Mucosa of rectum (tissue), 2 donors: Measurements from ENCODE around the gene OSBPL2.

Experiments
- H3K27ac ChIP-seq, 2 donors: one replicate each; pipeline ENCODE4 v1.7.0; 2013; ENCODE audit warnings: inconsistent platforms in 2 of 2, low read depth in 2 of 2, low read length in 2 of 2
- H3K27me3 ChIP-seq, 2 donors: one replicate each; pipeline ENCODE4 v1.7.0; 2013; ENCODE audit warnings: low read length in 2 of 2; ENCODE audit not compliant: control insufficient read depth in 2 of 2, insufficient read depth in 2 of 2
- H3K36me3 ChIP-seq, 2 donors: one replicate each; pipeline ENCODE4 v1.7.0; 2013; ENCODE audit warnings: low read length in 2 of 2; ENCODE audit not compliant: control insufficient read depth in 2 of 2, insufficient read depth in 2 of 2
- H3K4me1 ChIP-seq, 2 donors: one replicate each; pipeline ENCODE4 v1.7.0; 2013; ENCODE audit warnings: low read length in 2 of 2, mild to moderate bottlenecking in 1 of 2; ENCODE audit not compliant: control insufficient read depth in 2 of 2, insufficient read depth in 2 of 2
- H3K4me3 ChIP-seq, 2 donors: one replicate each; pipeline ENCODE4 v1.7.0; 2013; ENCODE audit warnings: low read length in 2 of 2
- H3K9ac ChIP-seq, 2 donors: one replicate each; pipeline ENCODE4 v1.7.0; 2013; ENCODE audit warnings: low read length in 2 of 2, low read depth in 1 of 2, mild to moderate bottlenecking in 1 of 2
- H3K9me3 ChIP-seq, 2 donors: one replicate each; pipeline ENCODE4 v1.7.0; 2013; ENCODE audit warnings: low read length in 2 of 2; ENCODE audit not compliant: control insufficient read depth in 2 of 2
- donor health status: healthy.
- donor health status: Normal muscosa, but diverticular disease.

Gene OSBPL2

DNA sequence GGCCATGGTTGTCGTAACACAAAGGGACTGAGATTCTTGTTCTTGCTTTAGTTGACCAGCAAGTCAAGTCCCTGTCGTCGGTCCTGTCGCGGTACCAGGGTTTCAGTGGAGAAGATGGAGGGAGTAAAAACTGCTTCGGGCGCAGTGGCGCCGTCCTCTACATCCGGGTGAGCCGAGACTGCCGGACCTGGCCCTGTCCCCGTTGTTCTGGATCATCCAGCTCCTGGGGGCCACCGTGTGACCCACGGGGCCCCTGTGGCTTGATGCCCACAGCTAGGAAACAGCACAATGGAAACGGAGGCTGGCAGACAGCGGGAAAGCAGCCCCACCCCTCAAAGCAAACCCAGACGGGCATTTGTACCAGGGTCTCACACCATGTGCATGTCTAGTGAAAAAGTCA, 40.5 kb upstream of the OSBPL2 start:
- Histone ChIP-seq H3K27ac (no peak overlapping the region), H3K9me3 (no peaks in the 10 kb centered on the region), H3K36me3 (peaks cover 49 to 55% of the 10 kb centered on the region in 2 donors), H3K4me1 (no peaks in the 10 kb centered on the region), H3K27me3 (no peaks in the 10 kb centered on the region), H3K4me3 (no peak overlapping the region), H3K9ac (no peak overlapping the region)

DNA sequence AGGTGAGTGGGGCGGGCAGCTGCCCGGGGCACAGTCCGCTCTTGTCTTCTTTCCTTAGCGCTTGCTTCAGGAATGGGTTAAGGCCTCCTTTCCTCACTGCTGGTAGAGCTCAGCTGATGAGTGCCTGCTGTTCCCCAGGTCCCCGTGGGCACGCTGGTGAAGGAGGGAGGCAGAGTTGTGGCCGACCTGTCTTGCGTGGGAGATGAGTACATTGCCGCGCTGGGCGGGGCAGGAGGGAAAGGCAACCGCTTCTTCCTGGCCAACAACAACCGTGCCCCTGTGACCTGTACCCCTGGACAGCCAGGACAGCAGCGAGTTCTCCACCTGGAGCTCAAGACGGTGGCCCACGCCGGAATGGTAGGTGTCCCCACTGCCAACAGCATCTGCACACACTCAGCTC, 39.8 kb upstream of the OSBPL2 start:
- Histone ChIP-seq H3K36me3 (peaks cover 47 to 56% of the 10 kb centered on the region in 2 donors), H3K9ac (no peak overlapping the region), H3K4me1 (no peaks in the 10 kb centered on the region), H3K27me3 (no peaks in the 10 kb centered on the region), H3K9me3 (no peaks in the 10 kb centered on the region), H3K4me3 (no peak overlapping the region), H3K27ac (no peak overlapping the region)

- Histone ChIP-seq H3K27me3 (no peaks in the 10 kb centered on the region), H3K9ac (no peak overlapping the region), H3K9me3 (no peaks in the 10 kb centered on the region), H3K27ac (no peak overlapping the region), H3K4me3 (no peak overlapping the region), H3K4me1 (no peaks in the 10 kb centered on the region), H3K36me3 (peaks cover 44 to 55% of the 10 kb centered on the region in 2 donors)
Measured at GRCh38 chr20:62198931-62199330, 39.4 kb upstream of the OSBPL2 start.

DNA sequence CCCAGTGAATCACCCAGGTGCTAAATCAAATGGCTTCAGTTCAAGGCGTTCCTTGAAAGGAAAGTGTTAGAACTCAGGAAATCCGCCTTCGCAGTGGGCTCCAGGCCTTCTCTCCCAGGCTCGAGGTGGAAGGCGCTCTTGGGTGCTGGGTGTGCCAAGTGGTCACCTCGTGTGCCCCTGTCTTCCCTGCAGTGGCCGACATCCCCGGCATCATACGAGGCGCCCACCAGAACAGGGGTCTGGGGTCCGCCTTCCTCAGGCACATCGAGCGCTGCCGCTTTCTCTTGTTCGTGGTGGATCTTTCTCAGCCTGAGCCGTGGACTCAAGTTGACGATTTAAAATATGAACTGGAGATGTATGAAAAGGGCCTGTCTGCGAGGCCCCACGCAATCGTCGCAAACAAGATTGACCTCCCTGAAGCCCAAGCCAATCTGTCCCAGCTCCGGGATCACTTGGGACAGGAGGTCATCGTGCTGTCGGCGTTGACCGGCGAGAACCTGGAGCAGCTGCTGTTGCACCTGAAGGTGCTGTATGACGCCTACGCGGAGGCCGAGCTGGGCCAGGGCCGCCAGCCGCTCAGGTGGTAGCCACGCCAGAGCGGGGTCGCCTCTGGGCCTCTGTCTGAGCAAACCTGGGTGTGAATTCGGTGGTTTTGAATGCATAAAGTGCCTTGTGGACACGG, 37.7 kb upstream of the OSBPL2 start:
- Histone ChIP-seq H3K27me3 (no peaks in the 10 kb centered on the region), H3K9ac (no peak overlapping the region), H3K36me3 (peaks cover 42 to 48% of the 10 kb centered on the region in 2 donors), H3K4me3 (no peak overlapping the region), H3K9me3 (no peaks in the 10 kb centered on the region), H3K27ac (no peak overlapping the region), H3K4me1 (no peaks in the 10 kb centered on the region)

DNA sequence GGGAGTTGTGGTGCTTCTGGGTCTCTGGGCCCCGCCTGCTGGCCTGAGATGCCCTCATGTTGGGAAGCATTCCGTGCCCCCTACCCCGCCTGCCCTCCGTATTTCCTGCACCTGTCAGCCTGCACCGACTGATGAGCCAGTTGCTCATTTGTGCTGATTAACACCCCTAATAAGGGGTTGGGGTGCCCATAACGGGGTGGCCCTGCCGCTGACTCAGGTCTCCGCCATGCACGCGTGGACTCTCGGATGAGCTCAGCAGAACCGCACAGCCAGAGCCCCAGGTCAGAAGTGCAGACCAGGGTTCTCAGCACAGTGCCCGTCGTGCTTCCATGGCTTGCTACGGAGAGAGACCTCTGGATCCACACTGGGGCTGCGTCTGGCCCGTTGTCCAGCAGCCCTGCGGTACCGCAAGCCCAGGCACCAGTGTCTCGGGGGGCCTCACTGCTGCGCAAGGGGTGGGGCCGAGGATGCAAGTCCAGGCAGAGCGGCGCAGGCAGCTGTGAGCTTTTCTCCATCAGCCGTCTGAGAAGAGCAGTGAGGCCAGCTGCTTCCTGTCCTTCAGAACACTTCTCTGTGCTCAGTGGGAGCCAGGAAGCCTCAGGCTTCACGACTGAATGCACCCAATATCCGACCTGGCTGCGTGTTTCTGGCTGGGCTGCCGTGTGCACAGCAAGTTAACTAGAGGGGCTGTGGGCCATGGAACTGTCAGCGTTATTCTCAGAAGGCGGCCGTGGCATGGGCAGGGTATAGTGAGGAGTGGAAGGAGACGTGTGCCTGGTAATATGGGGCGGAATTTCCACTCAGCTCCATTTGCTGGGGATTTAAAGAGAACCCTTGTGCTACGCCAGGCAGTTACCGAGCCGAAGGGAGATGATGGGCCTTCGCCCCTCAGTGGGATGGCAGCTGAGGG, 36.9 kb upstream of the OSBPL2 start:
- Histone ChIP-seq H3K27ac (no peak overlapping the region), H3K36me3 (peaks cover 40 to 44% of the 10 kb centered on the region in 2 donors)

GRCh38 chr20:62202083-62202395, 36.3 kb upstream of the OSBPL2 start:
- Histone ChIP-seq H3K4me1 (no peaks in the 10 kb centered on the region), H3K9ac (no peak overlapping the region), H3K4me3 (no peak overlapping the region), H3K36me3 (peaks cover 40 to 44% of the 10 kb centered on the region in 2 donors), H3K27ac (no peak overlapping the region), H3K27me3 (no peaks in the 10 kb centered on the region), H3K9me3 (no peaks in the 10 kb centered on the region)

More for the DNA sequence above, 36.9 kb upstream of the OSBPL2 start:
- Histone ChIP-seq H3K4me3 (no peak overlapping the region), H3K9ac (no peak overlapping the region), H3K4me1 (no peaks in the 10 kb centered on the region), H3K9me3 (no peaks in the 10 kb centered on the region), H3K27me3 (no peaks in the 10 kb centered on the region)

DNA sequence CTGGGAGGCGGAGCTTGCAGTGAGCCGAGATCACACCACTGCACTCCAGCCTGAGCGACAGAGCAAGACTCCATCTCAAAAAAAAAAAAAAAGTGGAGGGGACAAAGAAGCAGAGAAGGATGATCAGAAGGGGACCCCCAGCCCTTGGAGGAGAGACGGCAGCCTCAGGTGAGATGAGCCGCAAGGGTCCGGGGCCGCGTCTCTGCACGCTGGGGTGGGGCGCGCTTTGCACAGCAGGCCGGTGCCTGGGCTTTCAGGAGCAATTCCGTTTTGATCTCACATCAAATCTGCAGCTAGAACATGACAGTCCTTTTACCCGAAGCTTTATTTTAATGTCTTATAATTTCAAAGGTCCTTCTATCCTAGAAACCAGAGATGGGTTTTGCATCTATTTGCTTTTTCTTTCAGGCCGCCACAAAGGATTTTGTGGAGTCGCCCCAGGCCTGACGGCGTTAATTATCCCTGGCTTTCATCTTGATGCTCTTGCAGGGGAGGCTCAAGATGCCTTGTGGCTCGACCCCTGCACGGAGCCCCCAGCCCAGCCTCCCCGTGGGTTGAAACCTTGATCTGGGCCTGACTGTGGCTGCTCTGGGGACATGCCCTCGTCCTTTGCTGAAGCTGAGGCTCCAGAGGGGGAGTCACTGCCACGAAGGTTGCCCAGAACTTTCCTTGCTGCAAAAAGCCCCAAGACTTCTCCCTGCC, 35.5 kb upstream of the OSBPL2 start:
- Histone ChIP-seq H3K9me3 (no peaks in the 10 kb centered on the region), H3K27ac (no peak overlapping the region), H3K4me3 (no peak overlapping the region)

DNA sequence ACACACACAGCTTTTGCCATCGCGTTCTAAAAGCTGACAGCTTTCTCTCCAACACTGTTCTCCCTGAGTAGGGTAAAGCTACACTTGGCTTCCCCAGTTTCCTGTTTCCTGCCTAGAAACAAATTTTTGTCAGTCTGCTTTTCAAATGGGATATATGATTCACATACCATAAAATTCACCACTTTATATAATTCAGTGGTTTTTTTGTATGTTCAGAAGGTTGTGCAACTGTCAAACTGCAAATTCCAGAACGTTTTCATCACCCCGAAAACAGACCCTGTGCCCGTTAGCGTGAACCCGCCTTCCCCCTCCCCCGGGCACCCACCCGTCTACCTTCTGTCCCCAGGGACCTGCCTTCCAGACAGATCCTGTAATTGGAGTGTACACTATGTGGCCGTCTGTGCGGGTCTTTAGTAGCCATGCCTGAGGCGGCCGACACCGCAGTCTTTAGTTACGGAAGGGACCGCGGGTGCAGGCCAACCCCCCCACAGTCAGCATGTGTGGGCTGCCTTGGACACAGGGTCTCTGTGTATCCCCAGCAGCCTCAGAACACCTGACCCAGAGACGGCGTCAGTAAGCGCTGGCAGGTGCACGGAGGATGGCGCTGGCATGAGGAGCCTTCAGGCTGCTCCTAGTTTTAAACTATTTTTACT, 34.8 kb upstream of the OSBPL2 start:
- H3K9me3 ChIP-seq, result no peaks in the 10 kb centered on the region
- H3K27me3 ChIP-seq, result no peaks in the 10 kb centered on the region
- no peak overlapping the region for H3K27ac ChIP-seq
- no peaks in the 10 kb centered on the region for H3K4me1 ChIP-seq
- no peak overlapping the region for H3K9ac ChIP-seq
- H3K36me3 ChIP-seq, result peaks cover 31 to 32% of the 10 kb centered on the region in 2 donors
- H3K4me3 ChIP-seq, result no peak overlapping the region

More for the DNA sequence above, 35.5 kb upstream of the OSBPL2 start:
- no peaks in the 10 kb centered on the region for H3K4me1 ChIP-seq
- no peak overlapping the region for H3K9ac ChIP-seq
- no peaks in the 10 kb centered on the region for H3K27me3 ChIP-seq
- peaks cover 37 to 39% of the 10 kb centered on the region in 2 donors for H3K36me3 ChIP-seq

DNA sequence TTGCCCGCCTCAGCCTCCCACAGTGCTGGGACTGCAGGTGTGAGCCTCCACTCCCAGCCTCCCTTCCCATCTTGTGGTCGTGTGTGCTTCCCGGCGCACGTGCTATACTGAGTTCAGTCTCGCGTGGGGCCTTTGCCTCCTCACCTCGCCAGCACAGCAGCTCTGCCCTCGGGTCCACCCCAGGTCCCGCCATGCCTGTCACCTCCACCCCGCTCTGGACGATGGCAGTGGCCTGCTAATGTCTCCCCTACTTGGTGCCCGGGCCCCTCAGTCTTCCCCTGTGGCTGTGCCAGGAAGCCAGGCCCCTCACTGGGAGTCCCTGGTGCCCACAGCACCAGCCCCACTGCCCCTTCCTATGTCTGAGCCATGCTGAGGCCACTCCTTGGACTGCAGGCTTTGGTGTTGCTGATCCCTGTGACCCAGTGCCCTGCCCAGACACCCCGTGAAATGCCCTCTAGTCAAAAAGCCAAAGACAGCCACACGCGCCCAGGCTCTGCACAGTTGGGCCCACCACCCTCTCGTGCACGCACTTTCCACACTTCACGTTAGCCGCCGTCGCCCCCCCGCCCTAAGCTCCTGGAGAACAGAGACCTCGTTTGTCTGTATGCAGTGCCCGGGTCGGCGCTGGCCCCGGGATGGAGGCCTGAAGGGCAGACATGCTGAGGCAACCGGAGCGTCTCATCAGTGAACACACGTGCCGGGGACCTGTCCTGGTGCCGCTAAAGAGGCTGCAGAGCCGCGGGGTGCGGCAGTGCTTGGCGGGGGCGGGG, 32.5 kb upstream of the OSBPL2 start:
- Histone ChIP-seq H3K4me1 (no peaks in the 10 kb centered on the region), H3K9ac (no peak overlapping the region), H3K27me3 (peaks cover 4 to 7% of the 10 kb centered on the region in 2 donors), H3K27ac (no peak overlapping the region), H3K9me3 (no peaks in the 10 kb centered on the region), H3K4me3 (no peak overlapping the region), H3K36me3 (peaks cover 15 to 17% of the 10 kb centered on the region in 2 donors)
